ENCODE data around the gene GALNT15.

- TF ChIP-seq, protein P1, sequence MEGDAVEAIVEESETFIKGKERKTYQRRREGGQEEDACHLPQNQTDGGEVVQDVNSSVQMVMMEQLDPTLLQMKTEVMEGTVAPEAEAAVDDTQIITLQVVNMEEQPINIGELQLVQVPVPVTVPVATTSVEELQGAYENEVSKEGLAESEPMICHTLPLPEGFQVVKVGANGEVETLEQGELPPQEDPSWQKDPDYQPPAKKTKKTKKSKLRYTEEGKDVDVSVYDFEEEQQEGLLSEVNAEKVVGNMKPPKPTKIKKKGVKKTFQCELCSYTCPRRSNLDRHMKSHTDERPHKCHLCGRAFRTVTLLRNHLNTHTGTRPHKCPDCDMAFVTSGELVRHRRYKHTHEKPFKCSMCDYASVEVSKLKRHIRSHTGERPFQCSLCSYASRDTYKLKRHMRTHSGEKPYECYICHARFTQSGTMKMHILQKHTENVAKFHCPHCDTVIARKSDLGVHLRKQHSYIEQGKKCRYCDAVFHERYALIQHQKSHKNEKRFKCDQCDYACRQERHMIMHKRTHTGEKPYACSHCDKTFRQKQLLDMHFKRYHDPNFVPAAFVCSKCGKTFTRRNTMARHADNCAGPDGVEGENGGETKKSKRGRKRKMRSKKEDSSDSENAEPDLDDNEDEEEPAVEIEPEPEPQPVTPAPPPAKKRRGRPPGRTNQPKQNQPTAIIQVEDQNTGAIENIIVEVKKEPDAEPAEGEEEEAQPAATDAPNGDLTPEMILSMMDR (IDR thresholded peaks at IDR 0.05; ENCODE audit: extremely low read depth in 1 of 2, insufficient read depth in 1 of 2, low read depth in 1 of 2, low read length in 2 of 2) = no peak
- TF ChIP-seq MYC (IDR thresholded peaks at IDR 0.05; ENCODE audit: low read depth, low read length) (no peak), JUN (IDR thresholded peaks at IDR 0.05; ENCODE audit: borderline replicate concordance, insufficient read depth, insufficient read length, low read depth) (no peak), MAX (IDR thresholded peaks at IDR 0.05; ENCODE audit: insufficient read depth, insufficient read length) (no peak)
Observed at GRCh38 chr3:16191591-16191990, 17.1 kb downstream of the GALNT15 start.
